ENCODE results near the gene LRIG3. TPM values are rescaled to one million over a fixed set of nuclear protein-coding genes. Genes with fewer than 3 reads are reported as not detected.

LRIG3 gene
- total and polyA plus RNA-seq, 2 of the 8 experiments (the other 6 are each of a cell fraction or from before 2014, with no cell fraction given): 6.5 to 9.1 TPM

DNA sequence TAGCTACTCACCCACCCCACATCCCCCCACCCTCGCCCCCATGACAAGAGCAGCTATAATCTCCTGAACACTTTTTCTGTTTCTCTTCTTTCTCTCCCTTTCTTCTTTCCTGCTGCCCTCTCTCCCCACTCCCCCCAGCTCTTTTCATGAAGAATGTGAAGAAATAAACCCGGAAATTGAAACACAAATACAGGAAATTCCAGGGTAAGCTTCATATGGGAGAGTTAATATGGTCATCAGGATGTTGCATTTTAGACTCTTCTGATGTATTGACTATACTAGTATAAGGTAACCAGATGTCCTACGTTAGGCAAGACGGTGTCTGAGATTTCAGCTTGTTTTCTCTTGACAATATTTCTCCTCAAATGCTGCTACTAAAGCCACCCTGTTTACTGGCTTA is 41.6 kb upstream of the LRIG3 start:
- H2BK5ac ChIP-seq (ENCODE audit: low read depth, low read length): no peak overlapping the region
- FAIRE-seq (no peak), DNase-seq (ENCODE audit: low read depth in 1 of 2, low spot score in 2 of 2) (no peak)
- H3K9me3 ChIP-seq (ENCODE audit: insufficient read depth in 2 of 2, low read depth in 1 of 2, low read length in 1 of 2): no peaks in the 10 kb centered on the region
- no peak overlapping the region for H2AFZ ChIP-seq (ENCODE audit: low read length)
- CTCF ChIA-PET (ENCODE audit: partially characterized antibody): interaction anchor here (1.3 to 2.5 kb wide), 2 partner anchors 10 to 30 kb away, joined by 3 to 8 read pairs; no protein-coding TSS in a partner anchor
- H3K4me2 ChIP-seq (ENCODE audit: insufficient read depth in 1 of 2, low read depth in 2 of 2, low read length in 2 of 2): no peak overlapping the region
- no peak overlapping the region for H4K8ac ChIP-seq (ENCODE audit: extremely low read depth, insufficient read depth, low read length)
- H2BK15ac ChIP-seq (ENCODE audit: low read length): no peak overlapping the region
- no peak overlapping the region for H3K56ac ChIP-seq (replicated peaks; ENCODE audit: insufficient read length, low read depth, low read length)
- no peaks in the 10 kb centered on the region for H3K23me2 ChIP-seq (ENCODE audit: low read depth, low read length)
- H3K14ac ChIP-seq (ENCODE audit: insufficient read length): no peak overlapping the region
- H3K9ac ChIP-seq (replicated peaks in 1 of 4; ENCODE audit: extremely low read depth in 1 of 4, low read depth in 3 of 4, low read length in 3 of 4): no peak overlapping the region
- no peak overlapping the region for H3K18ac ChIP-seq (ENCODE audit: extremely low read depth, low read length)
- H4K91ac ChIP-seq (replicated peaks; ENCODE audit: insufficient read length, low read length): no peak overlapping the region
- no peaks in the 10 kb centered on the region for H3K36me3 ChIP-seq (ENCODE audit: control insufficient read depth in 2 of 4, insufficient read depth in 4 of 4, low read length in 3 of 4)
- H3K4me3 ChIP-seq (ENCODE audit: extremely low read depth in 1 of 4, insufficient read depth in 2 of 4, low read depth in 3 of 4, low read length in 4 of 4): no peak overlapping the region
- no peak overlapping the region for H2AK5ac ChIP-seq (ENCODE audit: low read depth, low read length)
- H3K27me3 ChIP-seq (replicated peaks in 1 of 4; ENCODE audit: control insufficient read depth in 3 of 4, extremely low read depth in 1 of 4, insufficient read depth in 3 of 4, low read length in 3 of 4): no peaks in the 10 kb centered on the region
- no peak overlapping the region for H3K4ac ChIP-seq (replicated peaks; ENCODE audit: insufficient read length, low read depth, low read length)
- 78% methylated on average over 4 of the region's 4 CpGs; no CpG with 5 or more reads in 1 of the 2 experiments for WGBS, 2 experiments (ENCODE audit: extremely low coverage in 1 of 2, insufficient coverage in 1 of 2, insufficient read length in 1 of 2, insufficient replicate concordance in 2 of 2, low coverage in 1 of 2, low lambda C conversion rate in 2 of 2, missing lambda C conversion rate in 1 of 2)
- no peak overlapping the region for H2BK20ac ChIP-seq (ENCODE audit: low read length)
- no peak overlapping the region for H4K5ac ChIP-seq (ENCODE audit: insufficient read length, low read depth, low read length)
- H3K79me2 ChIP-seq (ENCODE audit: control insufficient read depth in 1 of 2, insufficient read depth in 2 of 2, low read length in 2 of 2): no peaks in the 10 kb centered on the region
- H3K27ac ChIP-seq (ENCODE audit: low read depth, low read length): no peak overlapping the region
- H3K79me1 ChIP-seq (ENCODE audit: low read depth, low read length): no peaks in the 10 kb centered on the region
- no peak overlapping the region for H2BK12ac ChIP-seq (ENCODE audit: low read depth, low read length)
- no peak overlapping the region for H2BK120ac ChIP-seq (replicated peaks; ENCODE audit: low read depth, low read length)
- no peaks in the 10 kb centered on the region for H4K20me1 ChIP-seq (replicated peaks in 1 of 2; ENCODE audit: control insufficient read depth in 1 of 2, insufficient read depth in 2 of 2, low read length in 2 of 2)
- POLR2A ChIA-PET (ENCODE audit: partially characterized antibody): no interaction called here
- H3K4me1 ChIP-seq (replicated peaks in 1 of 4; ENCODE audit: control insufficient read depth in 3 of 4, insufficient read depth in 4 of 4, low read length in 3 of 4): peaks cover 0 to 3% (median 0%) of the 10 kb centered on the region in 4 experiments; a peak in 1 of 7 replicates
- no peak overlapping the region for H3K23ac ChIP-seq (ENCODE audit: insufficient read length)
- TF ChIP-seq EGR1 (IDR thresholded peaks at IDR 0.05; ENCODE audit: borderline replicate concordance, low read depth, low read length) (no peak), CHD2 (IDR thresholded peaks at IDR 0.05; ENCODE audit: low read length) (no peak), RXRA (IDR thresholded peaks at IDR 0.05; ENCODE audit: insufficient read depth, low read depth, low read length) (no peak), SIX5 (IDR thresholded peaks at IDR 0.05; ENCODE audit: low read depth, low read length) (no peak), SIN3A (conservative IDR thresholded peaks at IDR 0.05 in 1 of 2, IDR thresholded peaks at IDR 0.05 in 1 of 2; ENCODE audit: low read depth in 1 of 2, low read length in 2 of 2) (no peak), ZNF274 (IDR thresholded peaks at IDR 0.05; ENCODE audit: borderline replicate concordance, extremely low read depth, low read length) (no peak), TBP (IDR thresholded peaks at IDR 0.05; ENCODE audit: low read depth, low read length) (no peak), SAP30 (IDR thresholded peaks at IDR 0.05; ENCODE audit: insufficient read depth, insufficient replicate concordance, low read length) (no peak), TAF1 (IDR thresholded peaks at IDR 0.05; ENCODE audit: low read depth, low read length) (no peak), POLR2AphosphoS5 (IDR thresholded peaks at IDR 0.05; ENCODE audit: low read depth, low read length) (no peak), HDAC2 (IDR thresholded peaks at IDR 0.05; ENCODE audit: borderline replicate concordance in 1 of 2, low read depth in 2 of 2, low read length in 2 of 2) (no peak), TEAD4 (IDR thresholded peaks at IDR 0.05; ENCODE audit: low read depth, low read length) (no peak), BRCA1 (IDR thresholded peaks at IDR 0.05; ENCODE audit: low read depth, low read length) (no peak), SRF (IDR thresholded peaks at IDR 0.05; ENCODE audit: low read depth, low read length) (no peak), EP300 (IDR thresholded peaks at IDR 0.05; ENCODE audit: borderline replicate concordance in 1 of 2, low read depth in 2 of 2, low read length in 2 of 2) (no peak)
